Measurements from ENCODE around the gene PRDX1.

DNA sequence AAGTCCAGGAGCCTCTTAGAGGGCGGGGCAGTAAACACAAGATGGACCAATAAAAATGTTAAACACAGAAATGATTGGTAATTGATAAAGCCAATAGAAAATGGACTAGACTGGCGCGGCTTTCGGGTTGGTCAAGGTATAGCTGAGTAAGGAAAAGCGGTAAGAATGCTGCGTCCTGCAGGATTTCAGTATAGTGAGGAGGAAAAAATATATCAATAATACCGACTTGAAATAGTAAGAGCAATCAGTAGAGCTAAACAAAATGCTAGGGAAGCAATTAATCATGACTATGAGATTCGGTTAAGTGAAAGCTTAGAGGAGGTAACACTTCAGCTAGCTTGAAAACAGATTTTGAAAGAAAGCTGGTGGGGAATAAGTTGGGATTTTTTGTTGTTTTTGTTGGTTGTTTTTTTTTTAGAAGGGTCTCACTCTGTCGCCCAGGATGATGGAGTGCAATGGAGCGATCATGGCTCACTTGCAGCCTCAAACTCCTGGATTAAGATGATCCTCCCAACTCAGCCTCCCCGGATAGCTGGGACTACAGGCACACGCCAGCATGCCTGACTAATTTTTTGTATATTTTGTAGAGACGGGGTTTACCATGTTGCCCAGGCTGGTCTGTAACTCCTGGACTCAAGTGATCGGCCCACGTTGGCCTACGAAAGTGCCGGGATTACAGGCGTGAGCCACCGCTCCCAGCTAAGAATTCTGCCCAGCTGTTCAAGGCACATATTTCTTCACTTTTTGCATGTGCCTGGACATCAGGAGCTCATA, 30.0 kb downstream of the PRDX1 start:
- TF ChIP-seq, protein P1, sequence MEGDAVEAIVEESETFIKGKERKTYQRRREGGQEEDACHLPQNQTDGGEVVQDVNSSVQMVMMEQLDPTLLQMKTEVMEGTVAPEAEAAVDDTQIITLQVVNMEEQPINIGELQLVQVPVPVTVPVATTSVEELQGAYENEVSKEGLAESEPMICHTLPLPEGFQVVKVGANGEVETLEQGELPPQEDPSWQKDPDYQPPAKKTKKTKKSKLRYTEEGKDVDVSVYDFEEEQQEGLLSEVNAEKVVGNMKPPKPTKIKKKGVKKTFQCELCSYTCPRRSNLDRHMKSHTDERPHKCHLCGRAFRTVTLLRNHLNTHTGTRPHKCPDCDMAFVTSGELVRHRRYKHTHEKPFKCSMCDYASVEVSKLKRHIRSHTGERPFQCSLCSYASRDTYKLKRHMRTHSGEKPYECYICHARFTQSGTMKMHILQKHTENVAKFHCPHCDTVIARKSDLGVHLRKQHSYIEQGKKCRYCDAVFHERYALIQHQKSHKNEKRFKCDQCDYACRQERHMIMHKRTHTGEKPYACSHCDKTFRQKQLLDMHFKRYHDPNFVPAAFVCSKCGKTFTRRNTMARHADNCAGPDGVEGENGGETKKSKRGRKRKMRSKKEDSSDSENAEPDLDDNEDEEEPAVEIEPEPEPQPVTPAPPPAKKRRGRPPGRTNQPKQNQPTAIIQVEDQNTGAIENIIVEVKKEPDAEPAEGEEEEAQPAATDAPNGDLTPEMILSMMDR (conservative IDR thresholded peaks at IDR 0.05; ENCODE audit: low read depth in 2 of 2) = no peak
- TF ChIP-seq, protein P2, sequence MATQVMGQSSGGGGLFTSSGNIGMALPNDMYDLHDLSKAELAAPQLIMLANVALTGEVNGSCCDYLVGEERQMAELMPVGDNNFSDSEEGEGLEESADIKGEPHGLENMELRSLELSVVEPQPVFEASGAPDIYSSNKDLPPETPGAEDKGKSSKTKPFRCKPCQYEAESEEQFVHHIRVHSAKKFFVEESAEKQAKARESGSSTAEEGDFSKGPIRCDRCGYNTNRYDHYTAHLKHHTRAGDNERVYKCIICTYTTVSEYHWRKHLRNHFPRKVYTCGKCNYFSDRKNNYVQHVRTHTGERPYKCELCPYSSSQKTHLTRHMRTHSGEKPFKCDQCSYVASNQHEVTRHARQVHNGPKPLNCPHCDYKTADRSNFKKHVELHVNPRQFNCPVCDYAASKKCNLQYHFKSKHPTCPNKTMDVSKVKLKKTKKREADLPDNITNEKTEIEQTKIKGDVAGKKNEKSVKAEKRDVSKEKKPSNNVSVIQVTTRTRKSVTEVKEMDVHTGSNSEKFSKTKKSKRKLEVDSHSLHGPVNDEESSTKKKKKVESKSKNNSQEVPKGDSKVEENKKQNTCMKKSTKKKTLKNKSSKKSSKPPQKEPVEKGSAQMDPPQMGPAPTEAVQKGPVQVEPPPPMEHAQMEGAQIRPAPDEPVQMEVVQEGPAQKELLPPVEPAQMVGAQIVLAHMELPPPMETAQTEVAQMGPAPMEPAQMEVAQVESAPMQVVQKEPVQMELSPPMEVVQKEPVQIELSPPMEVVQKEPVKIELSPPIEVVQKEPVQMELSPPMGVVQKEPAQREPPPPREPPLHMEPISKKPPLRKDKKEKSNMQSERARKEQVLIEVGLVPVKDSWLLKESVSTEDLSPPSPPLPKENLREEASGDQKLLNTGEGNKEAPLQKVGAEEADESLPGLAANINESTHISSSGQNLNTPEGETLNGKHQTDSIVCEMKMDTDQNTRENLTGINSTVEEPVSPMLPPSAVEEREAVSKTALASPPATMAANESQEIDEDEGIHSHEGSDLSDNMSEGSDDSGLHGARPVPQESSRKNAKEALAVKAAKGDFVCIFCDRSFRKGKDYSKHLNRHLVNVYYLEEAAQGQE (IDR thresholded peaks at IDR 0.05; ENCODE audit: unreplicated experiment) = no peak
- no peak for TF ChIP-seq JUNB (IDR thresholded peaks at IDR 0.05; ENCODE audit: unreplicated experiment)
- no peak for TF ChIP-seq EZH2 (IDR thresholded peaks at IDR 0.05; ENCODE audit: low read depth, unreplicated experiment)
